GM18519 (cell line): ENCODE measurements around the gene IRAG1.

ENCODE experiments used
- ATAC-seq: cut with Tn5 transposase; IDR thresholded peaks from one replicate; pipeline ENCODE4 v1.9.1; 2021; ENCODE audit warnings: mild to moderate bottlenecking, moderate library complexity; ENCODE audit not compliant: unreplicated experiment, low FRiP score

Gene IRAG1

DNA sequence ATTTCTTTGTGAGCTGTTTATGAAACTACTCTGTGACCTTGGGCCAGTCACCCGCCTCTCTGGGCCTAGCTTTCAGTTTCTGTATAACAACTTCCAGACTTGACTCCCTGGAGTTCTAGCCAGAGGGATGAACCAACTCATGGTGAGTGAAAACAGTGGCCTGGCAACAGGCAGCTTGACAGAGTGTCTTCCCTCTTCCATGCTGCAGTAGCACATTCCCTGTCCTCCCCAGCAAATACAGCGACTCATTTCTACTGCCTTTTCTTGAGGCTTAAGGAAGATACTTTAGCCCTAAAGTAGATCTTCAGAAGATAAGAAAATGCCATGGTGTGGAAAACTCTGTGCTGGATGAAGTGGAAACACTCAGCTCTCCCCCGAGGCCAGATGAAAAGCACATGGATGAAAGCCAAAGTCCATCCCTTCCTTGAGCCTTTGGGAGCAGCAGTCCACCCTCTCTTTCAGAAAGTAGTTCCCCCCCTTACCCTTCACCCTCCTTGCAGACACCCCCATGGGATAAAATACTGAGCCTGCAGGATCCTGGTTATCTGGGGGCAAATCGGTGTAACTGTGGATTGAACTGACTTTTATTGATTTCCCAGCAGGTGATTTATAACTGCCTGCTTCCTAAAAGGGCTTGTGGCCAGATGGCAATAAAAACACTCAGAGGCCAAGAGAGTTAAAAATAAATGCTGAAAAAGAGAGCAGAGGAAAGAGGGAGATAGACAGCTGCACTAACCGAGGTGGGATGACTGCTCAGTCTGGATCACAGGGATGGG is 24.1 kb downstream of the IRAG1 start:
- no peak for ATAC-seq

DNA sequence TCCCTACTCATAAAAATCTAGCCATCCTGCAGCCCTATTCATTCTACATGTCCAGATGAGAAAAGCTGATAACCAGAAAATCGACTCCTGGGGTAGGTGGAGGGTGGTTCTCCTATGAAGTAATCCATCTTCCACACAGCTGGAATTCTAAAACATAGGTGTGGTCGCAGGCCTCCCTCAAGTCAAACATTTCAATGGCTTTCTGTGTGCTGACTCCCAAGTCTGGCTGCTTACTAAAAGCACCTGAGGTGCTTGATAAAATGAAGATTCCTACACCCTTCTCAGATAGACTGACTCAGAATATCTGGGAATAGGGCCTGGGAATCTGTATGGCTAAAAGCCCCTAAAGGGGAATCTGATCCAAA is 26.1 kb downstream of the IRAG1 start:
- no peak for ATAC-seq

DNA sequence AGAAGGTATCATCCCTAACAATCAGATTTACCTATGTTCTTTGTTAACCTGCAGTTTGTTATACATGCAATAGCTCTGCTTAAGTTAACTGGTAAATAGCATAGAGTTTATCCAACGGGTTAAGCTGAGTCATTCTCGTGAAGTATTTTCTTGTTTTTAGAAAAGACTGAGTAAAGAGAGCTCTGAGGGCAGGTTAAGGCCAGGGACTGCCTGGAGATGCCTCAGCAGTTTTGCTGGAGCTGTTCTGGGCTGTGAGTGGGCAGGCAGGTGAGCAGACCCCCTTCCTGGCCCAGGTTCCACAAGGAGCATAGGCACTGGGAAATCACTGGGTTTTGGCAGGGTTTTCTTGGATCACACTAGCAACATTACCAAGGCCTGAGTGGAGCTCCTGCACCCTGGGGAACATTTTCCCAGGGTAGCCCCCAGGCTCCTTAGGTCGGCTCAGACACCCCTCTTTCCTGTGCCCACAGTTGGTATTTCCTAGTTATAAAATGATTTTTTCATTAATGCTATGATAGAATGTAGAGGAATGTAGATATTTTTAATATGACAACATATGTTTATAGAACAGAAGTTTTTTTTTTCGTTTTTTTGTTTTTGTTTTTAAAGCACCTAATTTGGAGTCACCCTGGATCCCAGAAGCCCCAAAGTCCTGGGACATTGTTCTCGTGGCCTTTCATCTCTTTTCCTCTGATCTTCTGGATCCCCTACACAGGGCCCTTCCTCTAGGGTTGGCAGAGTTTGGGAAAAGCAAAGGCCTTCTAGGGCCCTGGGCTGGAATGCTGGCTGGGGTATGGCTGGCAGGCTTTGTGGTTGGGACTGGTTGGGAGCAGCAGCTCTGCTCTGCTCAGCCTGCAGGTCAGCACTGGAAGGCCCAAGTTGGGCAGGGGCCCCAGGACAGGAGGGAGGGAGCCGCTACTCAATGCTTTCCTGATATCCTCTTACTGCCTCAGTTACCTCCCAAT is 26.7 kb downstream of the IRAG1 start:
- ATAC-seq: no peak

DNA sequence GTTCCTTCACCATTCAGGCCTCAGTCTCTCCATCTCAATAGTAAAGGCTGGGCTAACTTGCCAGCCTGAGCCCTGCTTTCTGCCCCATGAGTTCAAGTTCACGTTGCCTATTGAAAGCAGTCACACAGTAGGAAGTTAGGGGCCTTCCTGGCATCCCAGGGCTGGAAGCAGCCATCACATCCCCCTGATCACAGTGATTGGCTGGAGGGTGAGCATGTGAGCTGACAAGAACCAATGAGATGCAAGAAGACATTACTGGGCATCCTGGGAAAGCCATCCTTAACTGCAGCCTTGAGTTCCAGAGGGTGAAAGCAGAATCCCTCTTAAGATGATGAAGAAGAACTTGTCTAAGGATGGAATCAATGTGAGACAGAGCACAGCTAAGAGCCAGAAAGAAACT is 29.1 kb downstream of the IRAG1 start:
- no peak for ATAC-seq

DNA sequence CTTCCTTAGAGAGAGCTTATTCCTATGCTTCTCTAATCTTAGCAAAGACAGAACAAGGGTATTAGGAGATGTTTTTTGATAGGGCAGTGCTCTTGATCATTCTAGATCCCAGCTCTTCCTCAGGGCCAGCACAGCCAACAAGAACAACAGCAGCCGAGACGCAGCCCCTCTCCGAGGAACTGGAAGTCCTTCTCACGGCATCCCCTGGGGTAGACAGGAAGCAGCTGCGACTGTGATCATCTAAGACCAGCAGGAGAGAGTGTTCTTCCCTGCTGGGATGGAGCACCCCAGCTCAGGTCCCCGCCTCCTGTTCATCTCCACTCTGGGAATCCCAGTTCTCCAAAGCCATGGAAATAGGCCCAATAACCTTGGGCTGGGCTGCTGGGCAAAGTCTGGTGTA is 29.6 kb downstream of the IRAG1 start:
- ATAC-seq: no peak

DNA sequence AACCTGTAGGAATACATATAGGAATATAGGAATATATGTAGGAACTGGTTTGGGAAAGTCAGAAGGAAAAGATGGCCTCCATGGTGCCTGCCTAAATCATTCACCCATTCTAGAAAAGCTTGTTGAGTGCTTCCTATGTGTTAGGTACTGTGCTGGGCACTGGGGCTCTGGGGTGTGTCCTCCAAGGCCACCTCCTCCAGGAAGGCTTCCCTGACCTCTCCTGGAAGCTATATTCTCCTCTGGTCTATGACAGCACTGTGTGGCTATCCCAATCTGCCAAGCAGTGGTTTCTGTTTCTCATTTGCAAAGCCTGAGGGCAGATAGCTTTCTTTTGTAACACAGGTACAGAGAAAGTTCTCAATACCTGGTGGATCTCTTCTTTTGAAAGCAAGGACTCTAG is 30.2 kb downstream of the IRAG1 start:
- no peak for ATAC-seq

DNA sequence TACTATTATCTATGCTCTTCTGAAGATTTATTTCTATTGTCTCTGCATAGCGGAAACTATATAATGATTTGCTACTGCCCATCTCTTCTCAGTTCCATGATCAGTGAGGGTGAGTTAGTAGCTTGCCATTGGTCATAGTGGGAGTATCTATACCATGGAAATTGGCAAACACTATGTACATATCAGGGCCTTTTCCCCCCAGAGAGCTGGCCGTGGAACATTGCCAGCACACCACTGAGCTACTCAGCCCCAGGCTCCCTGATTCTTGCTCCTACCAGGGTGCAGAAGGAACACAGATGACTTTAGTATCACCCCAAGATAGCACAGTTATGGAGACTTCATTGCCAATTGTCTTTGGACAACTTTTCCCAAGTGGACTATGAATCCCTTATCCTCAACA is 33.2 kb downstream of the IRAG1 start:
- ATAC-seq: no peak

DNA sequence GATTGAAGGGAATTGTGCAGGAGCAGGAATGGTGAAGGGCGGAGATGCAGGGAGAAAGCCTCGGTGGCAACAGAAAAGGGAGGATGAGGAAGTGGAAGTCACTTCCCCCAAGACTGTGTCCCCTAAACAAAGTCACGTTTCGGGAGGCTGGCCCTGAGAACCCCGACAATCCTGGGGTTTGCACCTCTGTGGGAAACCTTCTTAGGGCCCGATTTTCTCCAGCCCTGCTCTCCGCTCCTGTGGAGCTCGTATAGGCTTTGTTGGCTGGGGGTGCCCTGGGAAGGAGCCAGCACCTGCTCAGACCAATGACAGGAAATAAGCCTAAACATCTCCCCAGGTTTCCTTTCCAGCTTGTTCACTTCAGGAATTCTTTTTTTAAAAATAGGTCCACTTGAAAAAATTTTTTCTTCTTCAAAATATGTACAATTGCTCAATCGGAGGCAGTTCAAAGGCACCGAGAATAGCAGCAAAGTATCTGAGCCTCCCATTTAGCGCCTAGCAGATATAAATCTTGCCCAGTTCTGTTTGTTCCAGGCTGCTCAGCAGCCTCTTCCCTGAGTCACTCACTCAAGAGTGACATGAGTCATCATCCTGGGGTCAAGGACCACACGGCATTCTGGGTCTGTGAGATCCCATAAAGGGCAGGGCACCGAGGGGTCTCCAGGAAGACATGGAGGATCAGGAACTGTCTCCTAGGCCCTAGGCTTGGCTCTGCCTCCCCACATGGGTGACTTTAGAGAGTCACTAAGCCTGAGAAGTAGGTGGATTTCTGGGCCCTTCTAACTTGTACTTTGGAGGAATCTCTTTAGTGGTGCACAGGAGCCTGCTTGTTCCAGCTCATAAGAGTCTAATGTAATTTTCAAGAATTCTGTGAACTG is 34.0 kb downstream of the IRAG1 start:
- no peak for ATAC-seq

DNA sequence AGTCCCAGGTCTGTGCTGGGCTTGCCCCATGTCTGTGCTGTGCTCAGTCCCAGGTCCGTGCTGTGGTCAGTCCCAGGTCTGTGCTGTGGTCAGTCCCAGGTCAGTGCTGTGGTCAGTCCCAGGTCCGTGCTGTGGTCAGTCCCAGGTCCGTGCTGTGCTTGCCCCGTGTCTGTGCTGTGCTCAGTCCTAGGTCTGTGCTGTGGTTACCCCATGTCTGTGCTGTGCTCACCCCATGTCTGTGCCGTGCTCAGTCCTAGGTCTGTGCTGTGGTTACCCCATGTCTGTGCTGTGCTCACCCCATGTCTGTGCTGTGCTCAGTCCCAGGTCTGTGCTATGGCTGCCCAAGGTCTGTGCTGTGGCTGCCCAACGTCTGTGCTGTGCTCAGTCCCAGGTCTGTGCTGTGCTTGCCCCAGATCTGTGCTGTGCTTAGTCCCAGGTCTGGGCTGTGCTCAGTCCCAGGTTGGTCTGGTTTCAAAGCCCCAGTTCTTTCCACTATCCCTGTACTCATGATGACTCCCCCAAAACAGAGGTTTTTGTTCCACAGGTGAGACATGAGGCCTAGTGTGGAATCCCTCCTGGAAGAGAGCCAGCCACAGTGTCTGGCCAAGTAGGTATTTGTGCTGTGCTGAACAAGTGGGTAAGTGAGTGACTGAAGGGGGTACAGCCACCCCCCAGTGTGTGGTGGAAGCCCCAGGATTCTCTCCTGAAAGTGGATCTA is 34.8 kb downstream of the IRAG1 start:
- no peak for ATAC-seq

DNA sequence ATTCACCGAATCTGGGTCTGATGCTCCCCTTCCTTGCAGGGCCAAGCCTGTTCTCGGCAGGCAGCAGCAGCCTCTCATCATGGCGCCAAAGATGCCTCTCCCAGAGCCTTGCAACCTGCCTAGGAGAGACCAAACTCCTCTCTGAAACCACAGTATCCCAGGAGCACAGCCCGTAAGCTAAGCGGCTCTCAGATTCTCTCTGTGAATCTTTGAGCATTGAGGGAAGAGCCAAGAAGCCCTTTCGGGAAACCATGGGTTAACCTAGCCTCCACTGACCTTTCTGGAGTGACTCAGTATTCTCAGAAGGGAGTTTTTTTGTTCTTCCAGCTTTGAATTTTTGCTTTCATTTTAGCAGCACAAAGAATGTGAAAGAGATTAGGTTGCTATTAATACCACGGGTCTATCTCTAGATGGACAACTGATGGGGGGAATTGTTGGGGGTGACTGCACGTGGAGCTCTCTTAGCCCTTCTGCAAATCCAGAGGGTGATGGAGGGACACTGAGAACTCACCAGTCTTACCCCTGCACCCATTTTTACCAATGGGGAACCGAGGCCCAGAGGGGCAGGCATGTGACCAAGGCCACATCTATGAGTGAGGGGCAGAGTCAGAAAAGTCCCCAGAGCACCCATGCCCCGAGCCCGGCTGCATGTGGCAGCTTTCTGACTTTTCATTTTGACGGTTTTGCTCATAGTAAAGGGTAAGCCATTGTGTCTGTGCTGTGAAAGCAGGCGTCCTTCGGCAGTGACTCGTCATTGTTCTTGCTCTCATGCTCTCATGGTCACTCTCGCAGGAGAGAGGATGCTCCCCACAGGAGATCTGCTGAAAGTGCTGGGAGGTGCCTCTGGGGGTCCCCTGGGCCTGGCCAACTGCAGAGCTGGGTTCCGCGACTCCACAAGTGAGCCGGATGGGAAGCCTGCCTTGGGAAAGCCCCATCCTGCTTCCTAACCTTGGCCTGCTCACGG is 36.0 kb downstream of the IRAG1 start:
- ATAC-seq: no peak

DNA sequence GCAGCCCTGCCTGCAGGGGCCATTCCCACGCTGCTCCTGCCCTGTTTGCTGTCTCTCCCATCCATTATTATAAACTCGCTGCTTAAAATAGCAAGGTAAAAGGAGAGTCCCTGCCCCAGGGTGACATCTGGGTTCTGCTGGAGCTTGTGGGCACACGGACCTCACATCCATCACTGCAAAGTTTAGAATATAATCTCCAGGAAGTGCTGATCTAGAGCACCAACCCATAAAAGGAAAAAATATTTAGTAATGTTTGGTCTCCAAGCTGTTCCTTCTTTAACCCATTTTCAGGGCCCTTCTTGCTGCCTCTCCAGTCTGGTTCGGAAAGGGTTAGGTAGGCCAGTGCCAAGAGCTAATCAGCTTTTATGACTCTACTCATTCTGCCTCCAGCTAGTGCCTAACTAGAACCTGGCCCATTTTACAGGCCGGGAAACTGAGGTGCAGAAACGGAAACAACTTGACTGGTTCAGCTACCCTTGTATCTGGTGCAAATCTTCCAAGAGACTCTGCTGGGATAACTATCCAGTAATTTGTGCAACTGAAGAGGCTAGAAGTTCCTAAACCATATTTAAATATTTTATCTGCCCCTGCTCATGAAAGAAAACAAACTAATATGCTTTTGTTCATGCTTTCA is 37.5 kb downstream of the IRAG1 start:
- no peak for ATAC-seq

DNA sequence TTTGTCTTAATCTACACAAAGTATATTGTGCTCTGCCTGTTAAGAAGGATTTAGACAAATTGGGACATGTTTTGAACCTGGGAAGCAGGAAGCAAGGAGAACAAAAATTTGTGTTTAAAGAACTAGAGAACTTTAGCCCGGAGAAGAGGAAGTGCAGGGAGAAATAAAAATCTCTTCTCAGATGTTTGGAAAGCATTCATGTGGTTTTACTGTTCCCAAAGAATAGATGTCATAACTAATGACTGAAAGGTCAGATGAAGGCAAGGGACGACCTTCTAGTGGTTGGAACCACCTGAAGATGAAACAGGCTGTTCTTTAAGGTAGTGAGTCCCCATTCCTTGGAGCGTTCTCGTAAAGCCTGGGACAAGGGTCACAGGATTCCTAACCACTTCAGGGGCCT is 38.3 kb downstream of the IRAG1 start:
- ATAC-seq: no peak

DNA sequence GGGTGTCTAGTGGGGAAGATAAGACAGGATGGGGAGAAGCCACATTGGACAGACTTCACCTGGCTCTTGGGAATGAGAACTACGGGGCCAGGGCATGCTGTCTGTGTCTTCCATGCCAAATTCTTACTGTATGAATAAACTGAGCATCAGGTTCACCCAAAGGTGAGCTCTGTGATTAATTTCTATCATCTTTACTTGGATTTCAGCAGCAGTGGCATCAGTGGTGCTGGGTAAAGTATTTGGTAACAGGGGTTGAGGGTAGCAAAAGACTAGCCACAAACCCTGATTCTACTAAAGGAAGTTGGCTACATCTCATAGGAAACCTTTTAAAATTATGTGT is 38.8 kb downstream of the IRAG1 start:
- ATAC-seq: no peak

DNA sequence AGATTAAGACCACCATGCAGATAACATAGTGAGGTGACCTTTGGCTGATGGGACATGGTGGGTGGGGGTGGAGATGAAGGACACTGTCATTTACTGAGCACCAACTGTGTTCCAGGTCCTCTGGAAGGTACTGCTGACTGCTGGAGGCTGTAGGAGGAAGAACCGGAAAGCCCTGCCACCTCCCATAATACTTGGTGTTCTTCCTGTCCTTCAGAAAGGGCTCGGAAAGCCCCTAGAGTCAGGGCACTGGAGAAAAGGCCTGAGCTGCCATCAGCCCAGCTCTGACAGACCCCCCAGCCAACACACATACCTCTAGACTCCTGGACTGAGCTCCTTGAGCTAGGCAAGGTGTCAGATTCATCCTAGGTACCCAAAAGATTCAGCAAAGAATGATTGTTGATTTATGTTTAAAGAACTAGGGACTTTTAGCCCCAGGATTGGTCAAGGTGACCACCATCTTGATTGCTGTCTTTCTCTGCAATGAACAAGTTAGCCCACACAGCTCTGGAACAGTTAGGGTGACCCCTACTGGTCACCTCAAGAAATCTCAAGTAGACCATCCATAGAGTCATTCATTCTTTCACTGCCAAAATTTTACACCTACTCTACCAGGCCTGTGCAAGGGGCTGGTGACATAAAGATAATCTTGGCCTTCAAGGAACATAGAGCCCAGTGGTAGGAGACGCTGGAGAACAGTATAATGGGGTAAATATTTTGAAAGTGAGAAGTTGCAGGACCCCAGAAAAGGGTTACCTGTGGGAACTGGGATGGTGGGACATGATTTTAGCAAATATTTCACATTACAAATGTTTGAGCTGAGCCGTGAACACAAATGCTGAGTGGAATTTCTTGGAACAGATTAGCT is 39.4 kb downstream of the IRAG1 start:
- ATAC-seq: peak; percentile 52

DNA sequence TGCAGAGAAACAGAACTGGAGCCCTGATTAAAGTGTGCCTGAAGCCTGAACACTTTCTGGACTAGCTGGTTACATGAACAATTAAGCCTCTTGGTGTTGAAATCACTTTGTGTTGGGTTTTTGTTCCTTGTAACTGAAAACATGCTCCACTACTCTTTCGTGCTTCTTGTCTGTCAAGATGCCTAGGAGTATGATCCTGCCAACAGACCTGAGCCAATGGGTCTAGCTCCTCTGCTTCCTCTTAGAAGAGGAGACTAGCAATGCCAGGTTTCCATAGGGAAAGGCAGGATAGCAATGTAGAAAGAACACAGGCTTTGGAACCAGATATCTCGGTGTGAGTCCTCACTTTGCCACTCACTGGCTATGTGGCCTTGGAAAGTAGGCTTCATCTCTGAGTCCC is 40.3 kb downstream of the IRAG1 start:
- ATAC-seq: no peak

DNA sequence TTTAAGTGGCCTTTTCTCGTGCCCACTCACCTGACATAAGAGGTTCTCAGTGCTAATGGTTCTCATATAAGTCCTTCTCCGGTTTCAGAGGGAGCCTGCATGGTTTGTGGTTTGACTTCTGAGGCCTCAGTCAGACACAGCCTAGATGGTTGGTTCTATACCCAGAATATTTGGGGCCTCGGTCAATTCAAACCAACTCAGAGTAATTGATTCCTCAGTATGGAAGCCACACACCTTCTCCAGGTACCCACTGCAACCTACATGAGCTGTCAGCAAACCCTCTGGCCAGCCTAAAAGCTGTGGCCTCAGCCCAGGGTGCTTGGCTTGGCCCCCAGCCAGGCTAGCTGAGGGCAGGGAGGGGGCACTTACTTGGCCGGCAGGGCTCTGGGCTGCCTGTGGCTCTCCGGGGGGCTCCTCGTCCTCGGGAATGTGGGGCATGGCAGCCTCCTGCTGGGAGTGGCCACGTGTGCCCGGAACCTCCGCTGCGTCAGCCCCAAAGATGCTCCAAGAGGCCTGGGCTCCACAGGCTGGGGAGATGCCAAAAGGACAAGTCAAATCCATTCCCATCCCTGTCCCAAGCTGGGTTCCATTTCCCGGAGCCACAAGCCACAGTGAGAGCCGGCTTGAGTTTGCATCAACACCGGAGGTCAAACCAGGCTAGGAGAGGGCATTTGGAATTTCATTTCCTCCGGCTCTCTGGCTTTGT is 41.7 kb downstream of the IRAG1 start:
- ATAC-seq: no peak

DNA sequence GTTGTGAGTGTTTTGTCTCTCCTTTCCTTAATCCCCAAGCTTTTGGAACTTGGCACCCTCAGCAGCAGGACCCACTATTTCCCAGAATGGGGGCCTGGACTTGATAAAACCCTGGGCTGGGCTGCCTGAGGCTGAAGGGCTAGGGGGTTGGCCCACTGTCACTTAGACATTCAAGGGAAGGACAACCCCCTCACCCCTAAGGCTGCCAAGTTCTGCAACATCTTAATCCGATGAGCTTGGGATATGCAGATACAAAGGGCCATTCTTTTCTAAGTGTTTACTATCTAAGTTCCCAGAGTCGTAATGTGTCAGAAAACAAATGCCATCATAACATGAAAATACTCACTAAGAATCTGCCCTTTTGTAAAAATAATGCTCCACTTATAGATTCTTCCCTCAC is 42.9 kb downstream of the IRAG1 start:
- ATAC-seq: no peak
